Measurements from ENCODE around the gene PANK4.

The PANK4 gene

DNA sequence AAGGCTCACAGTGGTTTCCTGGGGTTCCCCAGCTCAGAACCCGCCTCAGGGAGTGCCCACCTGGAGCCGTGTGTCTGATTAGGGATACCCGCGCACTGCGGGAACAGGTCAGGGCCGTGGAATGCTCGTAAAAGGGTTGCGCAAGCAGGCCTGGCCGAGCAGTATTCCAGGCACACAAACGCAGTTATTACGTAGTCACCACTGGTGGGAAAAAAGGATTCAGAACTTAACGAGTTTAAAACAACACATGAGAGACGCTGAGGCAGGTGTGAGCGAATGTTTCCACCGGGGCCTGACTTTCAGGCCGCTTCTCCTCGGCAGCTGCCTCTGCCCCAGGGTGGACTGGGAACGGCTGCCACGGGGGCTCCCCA, 32.1 kb downstream of the PANK4 start:
- no peak overlapping the region for H3K27ac ChIP-seq (ENCODE audit: low read length)
- H3K4me2 ChIP-seq (ENCODE audit: low read depth, low read length): no peak overlapping the region
- no peaks in the 10 kb centered on the region for H3F3A ChIP-seq (ENCODE audit: insufficient read depth, low read length)
- no peak overlapping the region for H3K4me3 ChIP-seq (ENCODE audit: low read length)
- peaks cover 22% of the 10 kb centered on the region for H3K4me1 ChIP-seq (ENCODE audit: low read length)
- H3K79me2 ChIP-seq (ENCODE audit: low read length): no peaks in the 10 kb centered on the region
- H3K9ac ChIP-seq (ENCODE audit: low read length): no peak overlapping the region
- H2AFZ ChIP-seq (ENCODE audit: low read length): no peak overlapping the region
- no peaks in the 10 kb centered on the region for H3K9me2 ChIP-seq (replicated peaks; ENCODE audit: insufficient read depth, low read length)
- no peaks in the 10 kb centered on the region for H3K9me3 ChIP-seq (replicated peaks; ENCODE audit: insufficient read depth, low read length)
- H4K20me1 ChIP-seq (ENCODE audit: insufficient read depth, low read length): no peaks in the 10 kb centered on the region
- TF ChIP-seq, protein P1, sequence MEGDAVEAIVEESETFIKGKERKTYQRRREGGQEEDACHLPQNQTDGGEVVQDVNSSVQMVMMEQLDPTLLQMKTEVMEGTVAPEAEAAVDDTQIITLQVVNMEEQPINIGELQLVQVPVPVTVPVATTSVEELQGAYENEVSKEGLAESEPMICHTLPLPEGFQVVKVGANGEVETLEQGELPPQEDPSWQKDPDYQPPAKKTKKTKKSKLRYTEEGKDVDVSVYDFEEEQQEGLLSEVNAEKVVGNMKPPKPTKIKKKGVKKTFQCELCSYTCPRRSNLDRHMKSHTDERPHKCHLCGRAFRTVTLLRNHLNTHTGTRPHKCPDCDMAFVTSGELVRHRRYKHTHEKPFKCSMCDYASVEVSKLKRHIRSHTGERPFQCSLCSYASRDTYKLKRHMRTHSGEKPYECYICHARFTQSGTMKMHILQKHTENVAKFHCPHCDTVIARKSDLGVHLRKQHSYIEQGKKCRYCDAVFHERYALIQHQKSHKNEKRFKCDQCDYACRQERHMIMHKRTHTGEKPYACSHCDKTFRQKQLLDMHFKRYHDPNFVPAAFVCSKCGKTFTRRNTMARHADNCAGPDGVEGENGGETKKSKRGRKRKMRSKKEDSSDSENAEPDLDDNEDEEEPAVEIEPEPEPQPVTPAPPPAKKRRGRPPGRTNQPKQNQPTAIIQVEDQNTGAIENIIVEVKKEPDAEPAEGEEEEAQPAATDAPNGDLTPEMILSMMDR (IDR thresholded peaks at IDR 0.05; ENCODE audit: low read length): no peak
- TF ChIP-seq EZH2 (optimal IDR thresholded peaks at IDR 0.05; ENCODE audit: low read depth, low read length) (no peak), EZH2phosphoT487 (IDR thresholded peaks at IDR 0.05; ENCODE audit: low read length) (no peak)
- peaks cover 57% of the 10 kb centered on the region for H3K27me3 ChIP-seq (replicated peaks; ENCODE audit: insufficient read depth, low read length)
- no peaks in the 10 kb centered on the region for H3K36me3 ChIP-seq (replicated peaks; ENCODE audit: insufficient read depth, low read length)
- DNase-seq: no peak

- H3K9me2 ChIP-seq (replicated peaks; ENCODE audit: insufficient read depth, low read length): no peaks in the 10 kb centered on the region
- peaks cover 22% of the 10 kb centered on the region for H3K4me1 ChIP-seq (ENCODE audit: low read length)
- peaks cover 62% of the 10 kb centered on the region for H3K27me3 ChIP-seq (replicated peaks; ENCODE audit: insufficient read depth, low read length)
- no peak overlapping the region for H3K27ac ChIP-seq (ENCODE audit: low read length)
- H3K36me3 ChIP-seq (replicated peaks; ENCODE audit: insufficient read depth, low read length): no peaks in the 10 kb centered on the region
- H4K20me1 ChIP-seq (ENCODE audit: insufficient read depth, low read length): no peaks in the 10 kb centered on the region
- no peaks in the 10 kb centered on the region for H3K79me2 ChIP-seq (ENCODE audit: low read length)
- no peak overlapping the region for H3K4me3 ChIP-seq (ENCODE audit: low read length)
- H2AFZ ChIP-seq (ENCODE audit: low read length): no peak overlapping the region
- no peaks in the 10 kb centered on the region for H3F3A ChIP-seq (ENCODE audit: insufficient read depth, low read length)
- TF ChIP-seq, protein P1 (IDR thresholded peaks at IDR 0.05; ENCODE audit: low read length): no peak
- no peak for TF ChIP-seq EZH2phosphoT487 (IDR thresholded peaks at IDR 0.05; ENCODE audit: low read length)
- TF ChIP-seq EZH2 (optimal IDR thresholded peaks at IDR 0.05; ENCODE audit: low read depth, low read length): no peak
- H3K4me2 ChIP-seq (ENCODE audit: low read depth, low read length): no peak overlapping the region
- H3K9me3 ChIP-seq (replicated peaks; ENCODE audit: insufficient read depth, low read length): no peaks in the 10 kb centered on the region
- no peak overlapping the region for H3K9ac ChIP-seq (ENCODE audit: low read length)
- DNase-seq: no peak
Observed at GRCh38 chr1:2493691-2494322, 32.6 kb downstream of the PANK4 start.

GRCh38 chr1:2493218-2493617, 33.2 kb downstream of the PANK4 start:
- Histone ChIP-seq H3K4me2 (ENCODE audit: low read depth, low read length) (no peak overlapping the region), H3K27me3 (replicated peaks; ENCODE audit: insufficient read depth, low read length) (peaks cover 68% of the 10 kb centered on the region), H3K4me1 (ENCODE audit: low read length) (peaks cover 22% of the 10 kb centered on the region), H3K79me2 (ENCODE audit: low read length) (no peaks in the 10 kb centered on the region), H3F3A (ENCODE audit: insufficient read depth, low read length) (no peaks in the 10 kb centered on the region), H2AFZ (ENCODE audit: low read length) (no peak overlapping the region), H3K9me2 (replicated peaks; ENCODE audit: insufficient read depth, low read length) (no peaks in the 10 kb centered on the region), H4K20me1 (ENCODE audit: insufficient read depth, low read length) (no peaks in the 10 kb centered on the region), H3K27ac (ENCODE audit: low read length) (no peak overlapping the region), H3K4me3 (ENCODE audit: low read length) (no peak overlapping the region), H3K9ac (ENCODE audit: low read length) (no peak overlapping the region), H3K36me3 (replicated peaks; ENCODE audit: insufficient read depth, low read length) (no peaks in the 10 kb centered on the region), H3K9me3 (replicated peaks; ENCODE audit: insufficient read depth, low read length) (no peaks in the 10 kb centered on the region)
- TF ChIP-seq EZH2 (optimal IDR thresholded peaks at IDR 0.05; ENCODE audit: low read depth, low read length) (no peak), EZH2phosphoT487 (IDR thresholded peaks at IDR 0.05; ENCODE audit: low read length) (no peak)
- TF ChIP-seq, protein P1 (IDR thresholded peaks at IDR 0.05; ENCODE audit: low read length): no peak
- DNase-seq: no peak

Measured in MM.1S (cell line).